ENCODE results near the gene POLR1G. TPM values are rescaled to one million over a fixed set of nuclear protein-coding genes. Genes with fewer than 3 reads are reported as not detected.

Gene POLR1G
- total and polyA plus RNA-seq, 9 of the 15 experiments (the other 6 are each of a cell fraction or from before 2014, with no cell fraction given) = 3.0 to 50.1 (median 27.4) TPM

DNA sequence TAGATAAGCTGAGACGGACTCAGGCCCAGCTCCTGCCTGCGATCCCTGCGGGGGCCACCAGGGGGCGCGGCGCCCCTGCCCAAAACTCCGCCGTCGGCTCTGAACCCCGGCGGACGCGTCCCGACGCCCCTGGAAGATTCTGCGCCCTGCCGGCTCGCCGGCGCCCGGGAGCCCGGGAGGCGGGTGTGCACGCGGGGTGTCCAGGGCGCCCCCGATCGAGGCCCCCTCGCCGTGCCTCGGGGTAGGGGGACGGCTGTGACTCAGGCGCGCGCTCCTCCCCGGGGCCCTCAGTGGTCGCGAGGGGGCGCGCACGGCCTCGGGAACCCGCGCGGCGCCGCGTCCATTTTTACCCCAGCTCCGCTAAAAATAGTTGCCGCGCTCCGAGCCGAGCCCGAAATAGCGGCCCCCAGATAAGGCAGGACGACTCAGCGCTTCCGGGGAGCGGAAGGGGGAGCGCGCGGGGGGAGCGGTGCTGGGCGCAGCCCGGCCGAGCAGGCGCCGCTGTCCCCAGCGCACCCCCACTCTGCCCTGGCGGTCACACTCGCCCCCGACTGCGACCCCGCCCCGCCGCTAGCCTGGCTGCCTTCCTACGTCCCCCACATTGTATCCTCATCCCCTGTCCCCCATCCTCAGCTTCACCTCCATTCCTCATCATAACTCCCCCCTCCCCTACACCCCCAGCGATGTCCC, 33.3 kb downstream of the POLR1G start (continued):
- TF ChIP-seq, protein P1, sequence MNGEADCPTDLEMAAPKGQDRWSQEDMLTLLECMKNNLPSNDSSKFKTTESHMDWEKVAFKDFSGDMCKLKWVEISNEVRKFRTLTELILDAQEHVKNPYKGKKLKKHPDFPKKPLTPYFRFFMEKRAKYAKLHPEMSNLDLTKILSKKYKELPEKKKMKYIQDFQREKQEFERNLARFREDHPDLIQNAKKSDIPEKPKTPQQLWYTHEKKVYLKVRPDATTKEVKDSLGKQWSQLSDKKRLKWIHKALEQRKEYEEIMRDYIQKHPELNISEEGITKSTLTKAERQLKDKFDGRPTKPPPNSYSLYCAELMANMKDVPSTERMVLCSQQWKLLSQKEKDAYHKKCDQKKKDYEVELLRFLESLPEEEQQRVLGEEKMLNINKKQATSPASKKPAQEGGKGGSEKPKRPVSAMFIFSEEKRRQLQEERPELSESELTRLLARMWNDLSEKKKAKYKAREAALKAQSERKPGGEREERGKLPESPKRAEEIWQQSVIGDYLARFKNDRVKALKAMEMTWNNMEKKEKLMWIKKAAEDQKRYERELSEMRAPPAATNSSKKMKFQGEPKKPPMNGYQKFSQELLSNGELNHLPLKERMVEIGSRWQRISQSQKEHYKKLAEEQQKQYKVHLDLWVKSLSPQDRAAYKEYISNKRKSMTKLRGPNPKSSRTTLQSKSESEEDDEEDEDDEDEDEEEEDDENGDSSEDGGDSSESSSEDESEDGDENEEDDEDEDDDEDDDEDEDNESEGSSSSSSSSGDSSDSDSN (IDR thresholded peaks at IDR 0.05; ENCODE audit: borderline replicate concordance in 1 of 2, low read depth in 2 of 2, low read length in 2 of 2) = peak; percentile 49 to 90; a peak in 3 of 4 replicates
- TF ChIP-seq NONO (IDR thresholded peaks at IDR 0.05; ENCODE audit: low read depth in 2 of 2, low read length in 1 of 2) (peak; percentile 86 to 90), CBX5 (IDR thresholded peaks at IDR 0.05; ENCODE audit: borderline replicate concordance, low read depth) (peak; percentile 41; the same call in 1 of the 2 replicates), SRF (CRISPR knock-in tag; IDR thresholded peaks at IDR 0.05) (peak; percentile 93 to 98), TEAD1 (CRISPR knock-in tag; IDR thresholded peaks at IDR 0.05) (peak; percentile 32 to 55; a peak in 3 of 4 replicates), THRAP3 (IDR thresholded peaks at IDR 0.05; ENCODE audit: borderline replicate concordance) (no peak), GABPB1 (CRISPR knock-in tag; IDR thresholded peaks at IDR 0.05) (peak; percentile 91), SIN3B (IDR thresholded peaks at IDR 0.05; ENCODE audit: low read depth) (peak; percentile 84), SMAD4 (CRISPR knock-in tag; conservative IDR thresholded peaks at IDR 0.05) (peak; percentile 99), MTA3 (IDR thresholded peaks at IDR 0.05; ENCODE audit: borderline replicate concordance) (peak; percentile 93), STAG1 (CRISPR knock-in tag; IDR thresholded peaks at IDR 0.05; ENCODE audit: borderline replicate concordance) (peak; percentile 42; the same call in 1 of the 2 replicates)
- TF ChIP-seq, protein P2, sequence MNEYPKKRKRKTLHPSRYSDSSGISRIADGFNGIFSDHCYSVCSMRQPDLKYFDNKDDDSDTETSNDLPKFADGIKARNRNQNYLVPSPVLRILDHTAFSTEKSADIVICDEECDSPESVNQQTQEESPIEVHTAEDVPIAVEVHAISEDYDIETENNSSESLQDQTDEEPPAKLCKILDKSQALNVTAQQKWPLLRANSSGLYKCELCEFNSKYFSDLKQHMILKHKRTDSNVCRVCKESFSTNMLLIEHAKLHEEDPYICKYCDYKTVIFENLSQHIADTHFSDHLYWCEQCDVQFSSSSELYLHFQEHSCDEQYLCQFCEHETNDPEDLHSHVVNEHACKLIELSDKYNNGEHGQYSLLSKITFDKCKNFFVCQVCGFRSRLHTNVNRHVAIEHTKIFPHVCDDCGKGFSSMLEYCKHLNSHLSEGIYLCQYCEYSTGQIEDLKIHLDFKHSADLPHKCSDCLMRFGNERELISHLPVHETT (CRISPR knock-in tag; conservative IDR thresholded peaks at IDR 0.05 in 1 of 2, IDR thresholded peaks at IDR 0.05 in 1 of 2) = peak in 1 of 2 experiments; percentile 65; a peak in 1 of 4 replicates
- TF ChIP-seq, protein P3, sequence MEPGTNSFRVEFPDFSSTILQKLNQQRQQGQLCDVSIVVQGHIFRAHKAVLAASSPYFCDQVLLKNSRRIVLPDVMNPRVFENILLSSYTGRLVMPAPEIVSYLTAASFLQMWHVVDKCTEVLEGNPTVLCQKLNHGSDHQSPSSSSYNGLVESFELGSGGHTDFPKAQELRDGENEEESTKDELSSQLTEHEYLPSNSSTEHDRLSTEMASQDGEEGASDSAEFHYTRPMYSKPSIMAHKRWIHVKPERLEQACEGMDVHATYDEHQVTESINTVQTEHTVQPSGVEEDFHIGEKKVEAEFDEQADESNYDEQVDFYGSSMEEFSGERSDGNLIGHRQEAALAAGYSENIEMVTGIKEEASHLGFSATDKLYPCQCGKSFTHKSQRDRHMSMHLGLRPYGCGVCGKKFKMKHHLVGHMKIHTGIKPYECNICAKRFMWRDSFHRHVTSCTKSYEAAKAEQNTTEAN (CRISPR knock-in tag; IDR thresholded peaks at IDR 0.05) = no peak
- TF ChIP-seq, protein P4, sequence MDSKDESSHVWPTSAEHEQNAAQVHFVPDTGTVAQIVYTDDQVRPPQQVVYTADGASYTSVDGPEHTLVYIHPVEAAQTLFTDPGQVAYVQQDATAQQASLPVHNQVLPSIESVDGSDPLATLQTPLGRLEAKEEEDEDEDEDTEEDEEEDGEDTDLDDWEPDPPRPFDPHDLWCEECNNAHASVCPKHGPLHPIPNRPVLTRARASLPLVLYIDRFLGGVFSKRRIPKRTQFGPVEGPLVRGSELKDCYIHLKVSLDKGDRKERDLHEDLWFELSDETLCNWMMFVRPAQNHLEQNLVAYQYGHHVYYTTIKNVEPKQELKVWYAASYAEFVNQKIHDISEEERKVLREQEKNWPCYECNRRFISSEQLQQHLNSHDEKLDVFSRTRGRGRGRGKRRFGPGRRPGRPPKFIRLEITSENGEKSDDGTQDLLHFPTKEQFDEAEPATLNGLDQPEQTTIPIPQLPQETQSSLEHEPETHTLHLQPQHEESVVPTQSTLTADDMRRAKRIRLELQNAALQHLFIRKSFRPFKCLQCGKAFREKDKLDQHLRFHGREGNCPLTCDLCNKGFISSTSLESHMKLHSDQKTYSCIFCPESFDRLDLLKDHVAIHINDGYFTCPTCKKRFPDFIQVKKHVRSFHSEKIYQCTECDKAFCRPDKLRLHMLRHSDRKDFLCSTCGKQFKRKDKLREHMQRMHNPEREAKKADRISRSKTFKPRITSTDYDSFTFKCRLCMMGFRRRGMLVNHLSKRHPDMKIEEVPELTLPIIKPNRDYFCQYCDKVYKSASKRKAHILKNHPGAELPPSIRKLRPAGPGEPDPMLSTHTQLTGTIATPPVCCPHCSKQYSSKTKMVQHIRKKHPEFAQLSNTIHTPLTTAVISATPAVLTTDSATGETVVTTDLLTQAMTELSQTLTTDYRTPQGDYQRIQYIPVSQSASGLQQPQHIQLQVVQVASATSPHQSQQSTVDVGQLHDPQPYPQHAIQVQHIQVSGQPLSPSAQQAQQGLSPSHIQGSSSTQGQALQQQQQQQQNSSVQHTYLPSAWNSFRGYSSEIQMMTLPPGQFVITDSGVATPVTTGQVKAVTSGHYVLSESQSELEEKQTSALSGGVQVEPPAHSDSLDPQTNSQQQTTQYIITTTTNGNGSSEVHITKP (IDR thresholded peaks at IDR 0.05; ENCODE audit: partially characterized antibody) = peak; percentile 64

Measured in K562 (cell line).